Transverse colon (tissue), 4 donors: ENCODE data around the gene SCAMP1.

Experiments used
- CTCF ChIP-seq, 5 experiments: fragments of 200-600 bp in 3 of 5; fragments of 450-650 bp in 2 of 5; sonication (generic) in 3 of 5; IDR thresholded peaks; 1 replicate in 2 of 5; 2 replicates in 3 of 5; pipeline ENCODE4 v1.5.1; 2016 to 2017; ENCODE audit warnings: antibody characterized with exemption in 5 of 5, inconsistent platforms in 3 of 5, mild to moderate bottlenecking in 2 of 5, moderate library complexity in 1 of 5
- EP300 ChIP-seq: sonication (generic); formaldehyde crosslinking; IDR thresholded peaks from one replicate; pipeline ENCODE4 v1.6.1; 2017; ENCODE audit warnings: antibody characterized with exemption, low read depth
- POLR2A ChIP-seq: fragments of 450-650 bp; IDR thresholded peaks from one replicate; pipeline ENCODE4 v1.6.1; 2016; ENCODE audit warnings: antibody characterized with exemption, mild to moderate bottlenecking, moderate library complexity
- POLR2AphosphoS5 ChIP-seq, 3 donors: sonication (generic); formaldehyde crosslinking; IDR thresholded peaks; one replicate each; pipeline ENCODE4 v1.6.1; 2016; ENCODE audit warnings: antibody characterized with exemption in 3 of 3

GRCh38 chr5:78487846-78488245, 127.4 kb downstream of the SCAMP1 start:
- TF ChIP-seq CTCF (IDR thresholded peaks at IDR 0.05) (no peak), POLR2A (no peak), POLR2AphosphoS5 (IDR thresholded peaks at IDR 0.05) (no peak), EP300 (no peak)
